ENCODE results near the gene JAKMIP3.

The JAKMIP3 gene

DNA sequence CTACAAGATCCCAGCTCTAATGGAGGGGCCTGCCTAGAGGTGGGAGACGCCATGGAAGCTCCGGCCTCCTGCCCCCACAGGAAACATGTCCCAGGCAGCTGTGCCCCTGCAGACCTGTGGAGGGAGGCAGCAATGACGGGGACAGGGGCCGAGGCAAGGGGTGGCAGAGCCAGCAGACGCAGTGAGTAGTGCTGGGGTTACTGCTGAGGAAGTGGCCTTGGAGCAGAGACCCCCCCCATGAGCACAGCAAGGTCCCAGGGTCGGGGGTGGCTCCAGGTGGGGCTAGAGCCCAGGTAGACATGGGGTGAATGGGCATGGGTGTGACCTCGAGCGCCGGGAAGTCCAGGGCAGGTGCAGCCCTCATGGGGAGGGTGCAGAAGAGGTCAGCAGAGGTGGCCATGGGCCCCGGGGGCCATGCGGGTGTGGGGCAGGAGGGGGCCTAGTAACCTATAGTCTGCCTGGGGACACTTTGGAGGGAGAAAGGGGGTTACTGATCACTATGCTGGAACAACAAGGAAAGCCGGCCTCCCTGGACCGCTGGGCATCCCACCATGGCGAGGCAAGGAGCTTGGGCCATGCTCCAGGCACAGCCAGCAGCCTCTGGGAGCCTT lies 45.5 kb downstream of the JAKMIP3 start:
- no peak for DNase-seq (ENCODE audit: low read depth in 2 of 2)

DNA sequence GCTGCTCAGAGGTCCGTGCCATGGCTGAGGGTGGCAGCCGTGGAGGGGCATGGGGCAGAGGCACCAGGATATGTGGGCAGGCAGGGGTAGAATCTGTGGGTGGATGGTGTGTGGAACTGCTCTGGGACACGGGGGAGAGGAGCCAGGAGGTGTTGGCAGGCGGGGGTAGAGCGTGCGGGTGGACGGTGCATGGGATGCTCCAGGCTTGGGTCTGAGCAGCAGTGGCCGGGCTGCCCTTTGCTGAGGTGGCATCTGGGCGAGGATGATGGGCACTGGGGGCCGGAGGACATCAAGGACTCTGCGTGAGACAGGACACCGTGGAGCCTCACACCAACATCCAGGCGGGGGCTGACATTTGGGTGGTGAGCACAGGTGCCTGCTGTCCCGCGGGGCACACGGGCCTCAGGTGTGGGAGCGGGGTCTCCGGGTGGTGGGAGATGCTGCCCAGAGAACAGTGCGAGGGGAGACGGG lies 46.2 kb downstream of the JAKMIP3 start:
- no peak for DNase-seq (ENCODE audit: low read depth in 2 of 2)

DNA sequence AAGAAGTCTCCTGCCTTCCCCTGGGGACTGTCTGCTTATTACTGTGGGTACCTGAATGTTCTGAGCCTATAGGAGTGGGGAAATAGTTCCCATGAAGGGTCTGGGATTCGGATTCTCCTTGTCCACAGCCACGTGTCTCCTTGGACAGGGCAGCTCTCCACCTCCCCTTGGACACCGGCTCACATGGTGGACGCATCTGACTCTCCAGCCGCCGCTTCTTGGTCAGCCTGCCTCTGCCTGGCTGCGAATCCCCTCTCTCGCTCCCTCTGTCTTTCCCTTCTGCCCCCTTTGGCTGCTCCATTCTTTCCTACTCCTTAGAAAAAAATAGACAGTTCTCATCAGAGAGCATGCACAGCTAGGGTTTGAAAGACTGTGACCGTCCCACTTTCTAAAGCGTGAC lies 46.9 kb downstream of the JAKMIP3 start:
- DNase-seq (ENCODE audit: low read depth in 2 of 2) = no peak

DNA sequence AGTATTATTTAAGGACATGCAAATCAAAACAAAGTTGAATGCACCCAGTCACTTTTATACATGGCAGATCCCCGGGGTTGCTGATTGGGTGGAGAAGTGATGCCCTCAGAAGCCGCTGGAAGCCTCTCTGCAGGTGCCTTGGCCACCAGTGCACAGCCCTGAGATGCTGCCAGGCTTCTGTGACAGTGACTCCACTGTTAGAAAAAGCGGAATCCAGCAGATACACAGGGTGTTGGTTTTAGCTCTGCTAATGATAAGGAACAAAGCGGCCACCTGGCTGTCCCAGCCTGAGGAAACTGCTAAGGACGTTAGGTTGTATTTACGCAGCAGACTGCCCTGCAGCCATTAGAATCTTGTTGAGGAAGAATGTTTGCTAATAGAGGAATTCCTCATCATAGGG lies 47.5 kb downstream of the JAKMIP3 start:
- no peak for DNase-seq (ENCODE audit: low read depth in 2 of 2)

DNA sequence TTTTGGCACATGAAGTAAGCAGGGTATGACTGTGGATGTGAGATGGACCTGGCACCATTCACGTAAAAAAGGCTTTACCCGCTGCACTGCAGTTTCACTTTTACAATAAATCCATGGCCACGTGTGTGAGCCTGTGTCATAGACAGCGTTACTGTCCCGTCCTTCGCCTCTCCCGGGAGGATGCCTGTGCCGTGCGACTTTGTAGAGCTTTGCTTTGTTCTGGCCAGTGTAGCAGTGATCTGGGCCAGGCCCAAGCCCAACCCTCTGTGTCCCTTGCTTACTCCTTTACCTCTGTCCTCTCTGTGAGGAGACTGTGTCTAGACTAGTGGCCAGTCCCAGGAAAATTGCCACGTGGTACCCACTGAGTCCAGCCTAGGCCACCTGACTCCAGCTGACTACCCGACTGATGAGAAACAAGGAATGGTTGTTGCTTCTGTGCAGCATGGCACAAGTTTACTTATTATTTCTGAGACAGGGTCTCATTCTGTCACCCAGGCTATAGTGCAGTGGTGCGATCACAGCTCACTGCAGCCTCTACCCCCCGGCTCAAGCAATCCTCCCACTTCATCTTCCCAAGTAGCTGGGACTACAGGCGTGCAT lies 48.1 kb downstream of the JAKMIP3 start:
- no peak for DNase-seq (ENCODE audit: low read depth in 2 of 2)

DNA sequence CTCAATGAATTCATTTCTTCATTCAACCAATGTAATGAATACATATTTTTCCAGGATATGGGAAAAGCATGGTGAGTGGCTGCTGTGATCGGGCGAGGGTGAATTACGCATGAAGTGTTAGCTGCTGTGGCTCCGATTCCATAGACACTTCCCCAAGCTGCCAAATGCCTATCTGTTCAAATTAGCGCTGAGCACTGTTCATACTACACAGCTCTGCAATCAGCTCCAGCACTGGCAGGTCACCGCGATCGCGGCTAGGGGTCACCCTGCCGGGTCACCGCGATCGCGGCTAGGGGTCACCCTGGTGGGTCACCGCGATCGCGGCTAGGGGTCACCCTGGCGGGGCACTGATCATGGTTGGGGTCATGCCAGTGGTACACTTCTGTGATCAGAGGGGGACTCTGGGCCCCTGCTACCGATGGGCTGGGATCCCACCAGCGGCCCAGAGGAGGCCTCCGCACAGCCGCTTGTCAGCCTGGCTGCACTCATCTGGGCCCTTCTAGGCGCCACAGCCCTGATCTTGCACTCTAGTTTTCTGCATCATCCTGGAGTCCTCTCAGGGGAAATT lies 49.3 kb downstream of the JAKMIP3 start:
- DNase-seq (ENCODE audit: low read depth in 2 of 2) = no peak

Measured in stimulated activated CD8-positive, alpha-beta memory T cell treated with anti-CD3 and anti-CD28 coated beads, Interleukin-7, amount 100 ng/mL, for 1 hour (primary cell).